Measurements from ENCODE around the gene TMEM53.

GRCh38 chr1:44701141-44701573 lies 26.9 kb upstream of the TMEM53 start:
- TF ChIP-seq CTCF (IDR thresholded peaks at IDR 0.05; ENCODE audit: low read length): no peak
- TF ChIP-seq EZH2phosphoT487 (IDR thresholded peaks at IDR 0.05; ENCODE audit: low read length): no peak

Measured in MM.1S (cell line).